Gastrocnemius medialis (tissue), 4 donors: ENCODE data around the gene ADGRD1.

ENCODE experiments used
- POLR2A ChIP-seq, 2 donors: fragments of 450-650 bp; IDR thresholded peaks; one replicate each; pipeline ENCODE4 v1.6.1; 2017; ENCODE audit warnings: antibody characterized with exemption in 2 of 2, mild to moderate bottlenecking in 2 of 2, moderate library complexity in 2 of 2
- TF ChIP-seq, protein P1 (sequence below), 5 experiments: fragments of 450-650 bp in 3 of 5; fragments of 200-600 bp in 2 of 5; sonication (generic) in 2 of 5; IDR thresholded peaks in 4 of 5; conservative IDR thresholded peaks in 1 of 5; 1 replicate in 4 of 5; 2 replicates in 1 of 5; pipeline ENCODE4 v1.5.1; 2016 to 2019; ENCODE audit warnings: antibody characterized with exemption in 5 of 5, mild to moderate bottlenecking in 3 of 5, moderate library complexity in 3 of 5

- TF ChIP-seq POLR2A (IDR thresholded peaks at IDR 0.05) = no peak
- TF ChIP-seq, protein P1, sequence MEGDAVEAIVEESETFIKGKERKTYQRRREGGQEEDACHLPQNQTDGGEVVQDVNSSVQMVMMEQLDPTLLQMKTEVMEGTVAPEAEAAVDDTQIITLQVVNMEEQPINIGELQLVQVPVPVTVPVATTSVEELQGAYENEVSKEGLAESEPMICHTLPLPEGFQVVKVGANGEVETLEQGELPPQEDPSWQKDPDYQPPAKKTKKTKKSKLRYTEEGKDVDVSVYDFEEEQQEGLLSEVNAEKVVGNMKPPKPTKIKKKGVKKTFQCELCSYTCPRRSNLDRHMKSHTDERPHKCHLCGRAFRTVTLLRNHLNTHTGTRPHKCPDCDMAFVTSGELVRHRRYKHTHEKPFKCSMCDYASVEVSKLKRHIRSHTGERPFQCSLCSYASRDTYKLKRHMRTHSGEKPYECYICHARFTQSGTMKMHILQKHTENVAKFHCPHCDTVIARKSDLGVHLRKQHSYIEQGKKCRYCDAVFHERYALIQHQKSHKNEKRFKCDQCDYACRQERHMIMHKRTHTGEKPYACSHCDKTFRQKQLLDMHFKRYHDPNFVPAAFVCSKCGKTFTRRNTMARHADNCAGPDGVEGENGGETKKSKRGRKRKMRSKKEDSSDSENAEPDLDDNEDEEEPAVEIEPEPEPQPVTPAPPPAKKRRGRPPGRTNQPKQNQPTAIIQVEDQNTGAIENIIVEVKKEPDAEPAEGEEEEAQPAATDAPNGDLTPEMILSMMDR (IDR thresholded peaks at IDR 0.05 in 4 of 5, conservative IDR thresholded peaks at IDR 0.05 in 1 of 5) = no peak
Observed at GRCh38 chr12:130977046-130977742, 23.5 kb downstream of the ADGRD1 start.
